Activated naive CD8-positive, alpha-beta T cell treated with anti-CD3 and anti-CD28 coated beads for 36 hours (primary cell): Measurements from ENCODE around the gene DNAH2. TPM values are rescaled to one million over a fixed set of nuclear protein-coding genes. Genes with fewer than 3 reads are reported as not detected.

Source experiments
- DNase-seq: peaks from one replicate; pipeline ENCODE4 v3.0.0; 2021
- H3K27ac Mint-ChIP-seq: one replicate; pipeline ENCODE4 v1.8.0; 2022; ENCODE audit warnings: mild to moderate bottlenecking, moderate library complexity, mixed read lengths
- H3K27me3 Mint-ChIP-seq: one replicate; pipeline ENCODE4 v1.8.0; 2022; ENCODE audit warnings: mild to moderate bottlenecking, mixed read lengths
- H3K36me3 Mint-ChIP-seq: one replicate; pipeline ENCODE4 v1.8.0; 2021; ENCODE audit warnings: mild to moderate bottlenecking, mixed read lengths
- H3K4me1 Mint-ChIP-seq: one replicate; pipeline ENCODE4 v1.8.0; 2021; ENCODE audit warnings: mixed read lengths
- H3K4me3 Mint-ChIP-seq: one replicate; pipeline ENCODE4 v1.8.0; 2022; ENCODE audit warnings: mild to moderate bottlenecking, moderate library complexity, mixed read lengths
- H3K9me3 Mint-ChIP-seq: one replicate; pipeline ENCODE4 v1.8.0; 2022; ENCODE audit warnings: mixed read lengths
- total RNA-seq, 2 experiments: library from RNA; stranded (reverse); gene quantifications; one replicate each; pipeline ENCODE4 v1.2.3, GENCODE V29; 2021

Gene DNAH2
- total RNA-seq, 2 experiments from 2014 or later, result 0.04 to 0.14 TPM

DNA sequence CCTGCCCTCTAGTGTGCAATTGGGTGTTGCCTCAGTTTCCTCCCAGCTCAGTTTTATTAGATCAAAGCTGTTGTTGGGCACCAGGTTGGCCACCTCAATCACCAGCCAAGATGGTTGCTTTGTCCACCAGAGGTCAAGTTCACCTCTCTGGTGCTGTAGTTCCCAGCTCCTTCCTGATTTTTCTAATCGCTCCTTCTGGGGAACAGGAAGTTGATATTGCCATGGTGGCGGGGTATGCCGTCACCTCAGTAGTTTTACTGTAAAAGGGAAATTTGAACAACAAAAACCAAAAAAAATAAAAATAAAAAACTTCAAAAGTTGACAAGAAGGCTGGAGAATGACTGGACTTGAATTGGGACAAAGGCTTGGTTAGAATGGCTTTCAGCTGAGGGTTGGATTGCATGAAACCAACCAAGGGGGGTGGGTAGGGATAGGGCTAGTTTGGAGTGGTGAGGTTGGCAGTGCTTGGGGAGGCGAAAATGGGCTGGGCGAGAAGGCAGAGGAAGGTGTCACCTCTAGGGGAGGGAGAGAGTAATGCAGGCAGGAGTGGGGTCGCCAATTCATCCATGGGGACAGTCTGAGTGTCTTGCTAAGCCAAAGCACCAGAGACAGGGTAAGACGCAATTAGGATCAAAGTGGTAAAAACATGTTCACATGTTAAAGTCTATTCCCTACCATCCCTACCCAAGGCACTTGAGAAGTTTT, 6.3 kb upstream of the DNAH2 start:
- no peak for DNase-seq
- no peak overlapping the region for H3K27ac Mint-ChIP-seq

GRCh38 chr17:7712111-7712771, 5.3 kb upstream of the DNAH2 start:
- no peak overlapping the region for H3K27ac Mint-ChIP-seq
- H3K27me3 Mint-ChIP-seq, result peaks cover 74% of the 10 kb centered on the region
- H3K9me3 Mint-ChIP-seq, result no peaks in the 10 kb centered on the region
- no peaks in the 10 kb centered on the region for H3K36me3 Mint-ChIP-seq
- no peak for DNase-seq
- peaks cover 15% of the 10 kb centered on the region for H3K4me1 Mint-ChIP-seq
- no peak overlapping the region for H3K4me3 Mint-ChIP-seq

More for the DNA sequence above, 6.3 kb upstream of the DNAH2 start:
- Mint-ChIP-seq H3K27me3 (peaks cover 74% of the 10 kb centered on the region), H3K36me3 (no peaks in the 10 kb centered on the region), H3K4me3 (no peak overlapping the region), H3K4me1 (peaks cover 9% of the 10 kb centered on the region), H3K9me3 (no peaks in the 10 kb centered on the region)

DNA sequence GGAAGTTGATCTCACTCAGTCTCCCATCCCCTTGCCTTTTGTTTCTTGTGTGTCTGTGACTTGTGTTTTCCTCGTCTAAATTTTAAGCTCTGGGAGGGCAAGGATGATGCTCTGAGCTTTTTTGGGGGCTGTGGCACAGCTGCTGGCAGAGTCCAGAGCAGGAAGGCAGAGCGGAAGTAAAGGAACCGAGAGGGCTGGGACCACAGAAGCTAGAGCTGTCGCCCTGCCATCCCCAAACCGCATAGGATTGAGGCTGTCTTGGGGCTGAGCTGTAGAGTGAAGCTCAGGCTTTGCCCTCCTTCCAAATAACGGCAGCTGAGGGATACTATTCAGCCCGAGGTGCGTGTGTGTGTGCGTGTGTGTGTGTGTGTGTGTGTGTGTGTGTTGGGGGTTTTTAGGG, 3.8 kb upstream of the DNAH2 start:
- Mint-ChIP-seq H3K9me3 (no peaks in the 10 kb centered on the region), H3K27me3 (peaks cover 80% of the 10 kb centered on the region), H3K27ac (no peak overlapping the region), H3K4me3 (no peak overlapping the region), H3K36me3 (no peaks in the 10 kb centered on the region), H3K4me1 (peaks cover 25% of the 10 kb centered on the region)
- DNase-seq, result no peak

DNA sequence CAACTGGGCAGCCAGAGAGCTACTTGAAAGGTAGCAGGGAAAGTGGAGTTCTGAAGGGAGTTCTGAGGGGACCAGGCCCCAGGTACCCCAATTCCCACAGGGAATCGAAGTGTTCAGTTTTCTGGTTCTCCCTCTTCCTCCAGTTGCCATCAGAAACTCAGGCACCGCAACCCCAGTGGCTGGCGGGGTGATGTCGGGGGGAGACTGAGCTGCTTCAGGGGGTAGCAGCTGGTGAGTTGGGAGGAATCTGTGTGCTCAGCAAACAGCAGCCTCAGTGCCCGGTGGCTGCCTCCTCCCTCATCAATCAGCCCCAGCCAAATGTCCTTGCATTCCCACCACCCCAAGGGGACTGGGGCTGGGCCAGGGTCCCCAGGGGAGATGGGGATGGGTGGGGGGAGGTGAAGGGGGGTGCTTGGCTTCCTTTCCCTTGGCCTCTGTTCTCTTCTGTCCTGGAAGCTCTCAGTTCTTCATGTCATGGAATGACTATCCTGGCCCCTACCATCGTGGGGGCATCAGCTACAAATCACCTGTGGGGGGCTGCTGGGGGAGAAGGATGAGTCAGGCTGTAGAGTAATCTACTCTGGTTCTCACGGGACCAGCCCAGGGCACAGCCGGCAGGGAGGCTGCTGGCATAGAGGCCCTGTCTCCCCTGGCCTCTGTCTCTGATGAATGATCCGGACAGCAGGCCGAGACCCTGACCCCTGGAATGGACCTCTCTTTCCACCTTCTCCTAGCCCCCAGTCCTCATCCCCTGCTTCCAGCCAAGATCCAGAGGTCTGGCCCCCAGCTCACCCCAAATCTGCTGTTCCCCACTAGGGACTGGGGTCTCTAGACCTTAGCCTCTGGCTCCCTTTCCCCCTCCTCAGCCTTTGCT, 2.6 kb upstream of the DNAH2 start:
- H3K36me3 Mint-ChIP-seq, result no peaks in the 10 kb centered on the region
- H3K4me3 Mint-ChIP-seq, result no peak overlapping the region
- H3K27me3 Mint-ChIP-seq, result peaks cover 86% of the 10 kb centered on the region
- peaks cover 25% of the 10 kb centered on the region for H3K4me1 Mint-ChIP-seq
- DNase-seq, result no peak
- no peak overlapping the region for H3K27ac Mint-ChIP-seq
- H3K9me3 Mint-ChIP-seq, result no peaks in the 10 kb centered on the region

DNA sequence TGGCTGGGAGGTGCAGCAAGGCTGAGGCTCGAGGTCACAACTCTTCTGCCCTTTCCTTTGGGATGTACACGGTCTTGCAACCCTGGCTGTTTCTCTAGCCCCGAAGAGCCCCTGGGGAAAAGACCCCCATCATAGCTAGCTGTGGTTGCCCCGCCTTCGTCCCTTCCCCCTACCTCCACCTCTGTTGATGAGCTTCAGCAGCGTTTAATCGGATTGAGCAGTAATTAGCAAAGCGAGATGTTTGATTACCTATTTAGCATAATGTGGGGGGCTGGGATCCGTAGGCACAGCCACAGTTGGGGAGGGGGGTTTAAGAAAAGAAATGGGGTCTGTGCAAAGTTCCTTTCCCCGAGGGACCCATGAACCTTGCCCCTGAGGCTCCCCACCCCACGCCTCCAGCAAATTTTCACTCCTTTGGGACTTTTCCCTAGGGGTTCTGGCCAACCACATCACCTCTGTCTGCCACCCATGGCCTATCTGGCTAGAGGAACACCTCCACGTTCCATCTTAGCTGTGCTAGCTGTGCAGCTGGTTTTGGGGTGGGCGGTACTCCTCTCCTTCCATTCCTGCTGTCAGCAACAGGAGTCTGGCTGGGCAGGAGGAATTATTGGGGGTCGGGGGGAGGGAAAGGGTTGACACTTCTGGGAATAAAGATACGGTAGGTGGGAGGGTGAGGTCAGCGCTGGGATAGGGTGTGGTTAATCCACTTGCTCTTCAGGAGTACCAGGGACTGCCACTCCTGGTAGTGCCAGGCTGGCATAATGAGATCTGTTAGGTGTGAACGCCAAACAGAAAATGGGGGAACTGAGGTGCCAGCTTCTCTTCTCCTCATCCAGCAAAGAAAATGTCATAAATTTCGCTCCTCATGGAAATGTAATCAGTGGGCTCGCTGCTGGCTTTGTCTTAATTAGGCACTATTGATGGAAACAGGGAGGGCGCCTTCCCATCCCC, 1.3 kb upstream of the DNAH2 start:
- Mint-ChIP-seq H3K36me3 (no peaks in the 10 kb centered on the region), H3K27me3 (peaks cover 87% of the 10 kb centered on the region), H3K4me1 (peaks cover 16% of the 10 kb centered on the region), H3K9me3 (no peaks in the 10 kb centered on the region), H3K27ac (no peak overlapping the region), H3K4me3 (peak overlapping the region; percentile 77)
- no peak for DNase-seq

GRCh38 chr17:7717756-7718350, 309 bp downstream of the DNAH2 start:
- peak; percentile 59 for DNase-seq
- peak overlapping the region; percentile 77 for H3K4me3 Mint-ChIP-seq
- no peak overlapping the region for H3K27ac Mint-ChIP-seq
- no peaks in the 10 kb centered on the region for H3K9me3 Mint-ChIP-seq
- no peaks in the 10 kb centered on the region for H3K36me3 Mint-ChIP-seq
- peaks cover 16% of the 10 kb centered on the region for H3K4me1 Mint-ChIP-seq
- H3K27me3 Mint-ChIP-seq, result peaks cover 90% of the 10 kb centered on the region

GRCh38 chr17:7719661-7720060, 2.1 kb downstream of the DNAH2 start:
- H3K27ac Mint-ChIP-seq, result no peak overlapping the region
- DNase-seq, result no peak
- H3K36me3 Mint-ChIP-seq, result no peaks in the 10 kb centered on the region
- H3K4me1 Mint-ChIP-seq, result peaks cover 16% of the 10 kb centered on the region
- no peaks in the 10 kb centered on the region for H3K9me3 Mint-ChIP-seq
- H3K27me3 Mint-ChIP-seq, result peaks cover 84% of the 10 kb centered on the region
- H3K4me3 Mint-ChIP-seq, result no peak overlapping the region

GRCh38 chr17:7720125-7720524, 2.6 kb downstream of the DNAH2 start:
- Mint-ChIP-seq H3K4me1 (peaks cover 16% of the 10 kb centered on the region), H3K36me3 (no peaks in the 10 kb centered on the region), H3K9me3 (no peaks in the 10 kb centered on the region), H3K4me3 (no peak overlapping the region), H3K27ac (no peak overlapping the region), H3K27me3 (peaks cover 85% of the 10 kb centered on the region)
- no peak for DNase-seq

GRCh38 chr17:7721612-7722011, 4.1 kb downstream of the DNAH2 start:
- no peaks in the 10 kb centered on the region for H3K36me3 Mint-ChIP-seq
- no peak for DNase-seq
- H3K4me1 Mint-ChIP-seq, result peaks cover 13% of the 10 kb centered on the region
- no peak overlapping the region for H3K27ac Mint-ChIP-seq
- peaks cover 73% of the 10 kb centered on the region for H3K27me3 Mint-ChIP-seq
- H3K4me3 Mint-ChIP-seq, result no peak overlapping the region
- no peaks in the 10 kb centered on the region for H3K9me3 Mint-ChIP-seq

- no peak for DNase-seq
- Mint-ChIP-seq H3K27me3 (peaks cover 22% of the 10 kb centered on the region), H3K36me3 (no peaks in the 10 kb centered on the region), H3K4me3 (no peak overlapping the region), H3K27ac (no peak overlapping the region), H3K4me1 (no peaks in the 10 kb centered on the region), H3K9me3 (no peaks in the 10 kb centered on the region)
Observed at GRCh38 chr17:7727886-7728285, 10.3 kb downstream of the DNAH2 start.

DNA sequence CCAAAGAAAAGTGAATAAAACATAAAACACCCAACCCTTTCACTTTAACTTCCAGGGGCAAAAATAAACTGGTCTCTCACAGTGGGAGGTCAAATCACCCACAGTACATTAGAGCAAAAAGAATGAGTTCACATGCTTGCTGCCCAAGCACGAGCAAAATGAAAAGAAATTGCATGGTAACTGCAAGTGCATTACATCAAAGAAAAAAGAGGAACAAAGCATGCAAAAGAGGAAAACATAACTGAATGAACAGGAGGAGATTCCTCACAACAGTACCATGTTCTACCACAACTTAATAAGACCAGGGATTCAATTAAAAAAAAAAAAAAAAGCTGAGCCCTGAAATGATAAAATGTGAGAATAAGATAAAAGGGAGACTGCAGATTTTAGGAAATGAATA, 12.3 kb downstream of the DNAH2 start:
- no peak for DNase-seq
- H3K36me3 Mint-ChIP-seq, result no peaks in the 10 kb centered on the region
- peaks cover 12% of the 10 kb centered on the region for H3K27me3 Mint-ChIP-seq
- no peaks in the 10 kb centered on the region for H3K4me1 Mint-ChIP-seq
- H3K27ac Mint-ChIP-seq, result no peak overlapping the region
- no peaks in the 10 kb centered on the region for H3K9me3 Mint-ChIP-seq
- no peak overlapping the region for H3K4me3 Mint-ChIP-seq

GRCh38 chr17:7732981-7733539, 15.5 kb downstream of the DNAH2 start:
- no peaks in the 10 kb centered on the region for H3K36me3 Mint-ChIP-seq
- no peak overlapping the region for H3K4me3 Mint-ChIP-seq
- H3K27ac Mint-ChIP-seq, result no peak overlapping the region
- H3K27me3 Mint-ChIP-seq, result peaks cover under 1% of the 10 kb centered on the region
- H3K9me3 Mint-ChIP-seq, result no peaks in the 10 kb centered on the region
- no peak for DNase-seq
- H3K4me1 Mint-ChIP-seq, result no peaks in the 10 kb centered on the region

GRCh38 chr17:7737601-7738000, 20.1 kb downstream of the DNAH2 start:
- Mint-ChIP-seq H3K4me1 (no peaks in the 10 kb centered on the region), H3K9me3 (no peaks in the 10 kb centered on the region), H3K36me3 (no peaks in the 10 kb centered on the region), H3K4me3 (no peak overlapping the region), H3K27ac (no peak overlapping the region), H3K27me3 (peaks cover 21% of the 10 kb centered on the region)
- no peak for DNase-seq

DNA sequence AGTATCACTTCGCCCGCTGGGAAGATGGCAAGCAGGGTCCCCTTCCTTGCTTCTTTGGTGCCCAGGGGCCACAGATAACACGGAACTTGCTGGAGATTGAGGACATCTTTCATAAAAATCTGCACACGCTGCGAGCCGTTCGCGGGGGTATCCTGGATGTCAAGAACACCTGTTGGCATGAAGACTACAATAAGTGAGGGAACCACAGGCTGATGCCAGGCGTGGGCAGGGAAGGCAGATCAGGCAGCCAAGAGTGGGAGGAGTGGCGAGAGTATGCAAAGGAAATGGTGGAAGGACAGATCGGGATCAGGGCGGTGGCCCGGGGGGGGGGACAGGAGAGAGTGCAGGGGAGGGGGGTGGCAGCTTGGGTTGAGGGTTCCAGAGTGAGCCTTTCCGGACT, 22.2 kb downstream of the DNAH2 start:
- H3K27me3 Mint-ChIP-seq, result peaks cover 21% of the 10 kb centered on the region

More for the DNA sequence above, 22.2 kb downstream of the DNAH2 start:
- Mint-ChIP-seq H3K36me3 (no peaks in the 10 kb centered on the region), H3K4me1 (no peaks in the 10 kb centered on the region), H3K4me3 (no peak overlapping the region), H3K27ac (no peak overlapping the region), H3K9me3 (no peaks in the 10 kb centered on the region)
- DNase-seq, result no peak
